ENCODE measurements around the gene PKP4.

- no peak for TF ChIP-seq CTCF (IDR thresholded peaks at IDR 0.05; ENCODE audit: poor library complexity, severe bottlenecking)
- no peak for TF ChIP-seq EP300 (conservative IDR thresholded peaks at IDR 0.05; ENCODE audit: poor library complexity, severe bottlenecking)
- no peak for TF ChIP-seq POLR2AphosphoS5 (IDR thresholded peaks at IDR 0.05)
- no peak for TF ChIP-seq REST (IDR thresholded peaks at IDR 0.05; ENCODE audit: borderline replicate concordance)
- no peak for TF ChIP-seq RAD21 (conservative IDR thresholded peaks at IDR 0.05)
- TF ChIP-seq TAF1 (IDR thresholded peaks at IDR 0.05; ENCODE audit: low read depth): no peak
- no peak for TF ChIP-seq SMC3 (conservative IDR thresholded peaks at IDR 0.05; ENCODE audit: poor library complexity)
Observed at GRCh38 chr2:158689391-158689790, 232.6 kb downstream of the PKP4 start.
